GM19238 (cell line): ENCODE results near the gene SLC13A2.
A peak's percentile ranks its signal among the peaks of the same experiment; 100 is the strongest.

Experiments
- DNase-seq: peaks from one replicate; pipeline ENCODE4 v3.0.0; 2011; ENCODE audit warnings: low spot score; ENCODE audit not compliant: insufficient read length

SLC13A2 gene

GRCh38 chr17:28470914-28471366, 2.5 kb upstream of the SLC13A2 start:
- DNase-seq, result no peak

GRCh38 chr17:28471531-28472342, 1.7 kb upstream of the SLC13A2 start:
- DNase-seq, result no peak

GRCh38 chr17:28472871-28473497, 460 bp upstream of the SLC13A2 start:
- DNase-seq, result no peak

- no peak for DNase-seq
Observed at GRCh38 chr17:28474111-28474531, 677 bp downstream of the SLC13A2 start.

GRCh38 chr17:28475151-28475900, 1.9 kb downstream of the SLC13A2 start:
- DNase-seq, result no peak

- no peak for DNase-seq
Observed at GRCh38 chr17:28476076-28476865, 2.8 kb downstream of the SLC13A2 start.

- DNase-seq, result no peak
Observed at GRCh38 chr17:28477928-28478327, 4.5 kb downstream of the SLC13A2 start.

- no peak for DNase-seq
Observed at GRCh38 chr17:28478712-28479615, 5.5 kb downstream of the SLC13A2 start.

GRCh38 chr17:28480278-28480677, 6.8 kb downstream of the SLC13A2 start:
- DNase-seq, result no peak

GRCh38 chr17:28480799-28481571, 7.5 kb downstream of the SLC13A2 start:
- no peak for DNase-seq

GRCh38 chr17:28482551-28483199, 9.2 kb downstream of the SLC13A2 start:
- no peak for DNase-seq

GRCh38 chr17:28484296-28484695, 10.9 kb downstream of the SLC13A2 start:
- DNase-seq, result peak; percentile 67

- DNase-seq, result no peak
Observed at GRCh38 chr17:28485049-28485448, 11.6 kb downstream of the SLC13A2 start.

- DNase-seq, result no peak
Observed at GRCh38 chr17:28487881-28488532, 14.6 kb downstream of the SLC13A2 start.

GRCh38 chr17:28488533-28489276, 15.3 kb downstream of the SLC13A2 start:
- DNase-seq, result no peak

GRCh38 chr17:28491286-28491685, 17.8 kb downstream of the SLC13A2 start:
- DNase-seq, result no peak

GRCh38 chr17:28491860-28492259, 18.4 kb downstream of the SLC13A2 start:
- DNase-seq, result no peak
